H9 (cell line): ENCODE data around the gene NME2. TPM values are rescaled to one million over a fixed set of nuclear protein-coding genes. Genes with fewer than 3 reads are reported as not detected.

ENCODE experiments used
- DNase-seq: peaks from one replicate; pipeline ENCODE4 v3.0.0-alpha.2; 2017
- H2AFZ ChIP-seq: one replicate; pipeline ENCODE4 v1.6.1; 2013; ENCODE audit warnings: mild to moderate bottlenecking, low read length, control low read depth, moderate library complexity
- H2AK5ac ChIP-seq: 2 replicates; pipeline ENCODE4 v1.6.1; 2013; ENCODE audit warnings: low read length, control low read depth, mixed read lengths; ENCODE audit not compliant: insufficient read length
- H2BK120ac ChIP-seq: one replicate; pipeline ENCODE4 v1.6.1; 2013; ENCODE audit warnings: low read depth, mild to moderate bottlenecking, low read length, control low read depth, inconsistent platforms; ENCODE audit not compliant: poor library complexity, severe bottlenecking
- H2BK12ac ChIP-seq: 2 replicates; pipeline ENCODE4 v1.6.1; 2013; ENCODE audit warnings: low read length, control low read depth, mixed read lengths, low read depth; ENCODE audit not compliant: insufficient read length
- H2BK15ac ChIP-seq: 2 replicates; pipeline ENCODE4 v1.6.1; 2013; ENCODE audit warnings: low read depth, low read length, control low read depth
- H2BK20ac ChIP-seq: one replicate; pipeline ENCODE4 v1.6.1; 2013; ENCODE audit warnings: low read depth, mild to moderate bottlenecking, low read length, control low read depth, inconsistent platforms; ENCODE audit not compliant: poor library complexity, severe bottlenecking
- H2BK5ac ChIP-seq: 2 replicates; pipeline ENCODE4 v1.6.1; 2013; ENCODE audit warnings: low read length, control low read depth, mixed read lengths; ENCODE audit not compliant: insufficient read length
- H3K14ac ChIP-seq: 2 replicates; pipeline ENCODE4 v1.6.1; 2013; ENCODE audit warnings: low read length, control low read depth; ENCODE audit not compliant: insufficient read depth
- H3K18ac ChIP-seq: 2 replicates; pipeline ENCODE4 v1.6.1; 2013; ENCODE audit warnings: low read depth, mild to moderate bottlenecking, mixed read lengths, low read length, control low read depth; ENCODE audit not compliant: insufficient read length
- H3K23ac ChIP-seq: 2 replicates; pipeline ENCODE4 v1.6.1; 2013; ENCODE audit warnings: low read length, control low read depth, mixed read lengths, low read depth; ENCODE audit not compliant: insufficient read length
- H3K23me2 ChIP-seq: 2 replicates; pipeline ENCODE4 v1.6.1; 2013; ENCODE audit warnings: low read depth, mild to moderate bottlenecking, mixed read lengths, low read length, control low read depth; ENCODE audit not compliant: insufficient read length, poor library complexity, severe bottlenecking
- H3K27ac ChIP-seq: 2 replicates; pipeline ENCODE4 v1.5.1; 2013; ENCODE audit warnings: low read length, control low read depth, mixed read lengths, low read depth; ENCODE audit not compliant: insufficient read length
- H3K27me3 ChIP-seq: 2 replicates; pipeline ENCODE4 v1.6.1; 2013; ENCODE audit warnings: low read length, control low read depth, inconsistent platforms; ENCODE audit not compliant: insufficient read depth
- H3K4ac ChIP-seq: 2 replicates; pipeline ENCODE4 v1.6.1; 2013; ENCODE audit warnings: low read depth, mild to moderate bottlenecking, control low read depth, inconsistent platforms, low read length, moderate library complexity
- H3K4me1 ChIP-seq: 2 replicates; pipeline ENCODE4 v1.6.1; 2013; ENCODE audit warnings: low read length, control low read depth, inconsistent platforms; ENCODE audit not compliant: insufficient read depth
- H3K4me2 ChIP-seq: 2 replicates; pipeline ENCODE4 v1.6.1; 2013; ENCODE audit warnings: low read length, control low read depth, mixed read lengths; ENCODE audit not compliant: insufficient read length, insufficient read depth
- H3K56ac ChIP-seq: 2 replicates; pipeline ENCODE4 v1.6.1; 2013; ENCODE audit warnings: low read depth, mild to moderate bottlenecking, mixed read lengths, low read length, control low read depth; ENCODE audit not compliant: insufficient read length
- H3K79me1 ChIP-seq: 2 replicates; pipeline ENCODE4 v1.6.1; 2013; ENCODE audit warnings: low read depth, mild to moderate bottlenecking, moderate library complexity, low read length, control low read depth, inconsistent platforms; ENCODE audit not compliant: insufficient read depth, poor library complexity, severe bottlenecking
- H3K79me2 ChIP-seq: 2 replicates; pipeline ENCODE4 v1.6.1; 2013; ENCODE audit warnings: low read length, control low read depth, inconsistent platforms; ENCODE audit not compliant: insufficient read depth
- H3K9ac ChIP-seq: 2 replicates; pipeline ENCODE4 v1.6.1; 2013; ENCODE audit warnings: low read length, control low read depth, mixed read lengths; ENCODE audit not compliant: insufficient read length; ENCODE audit errors: extremely low read depth
- H3K9me3 ChIP-seq: one replicate; pipeline ENCODE4 v1.6.1; 2013; ENCODE audit warnings: low read depth, low read length, inconsistent platforms; ENCODE audit not compliant: control insufficient read depth
- H3T11ph ChIP-seq: one replicate; pipeline ENCODE4 v1.6.1; 2013; ENCODE audit warnings: mild to moderate bottlenecking, low read length, control low read depth, inconsistent platforms
- H4K20me1 ChIP-seq: one replicate; pipeline ENCODE4 v1.6.1; 2013; ENCODE audit not compliant: control insufficient read depth, insufficient read length, insufficient read depth
- H4K5ac ChIP-seq: 2 replicates; pipeline ENCODE4 v1.6.1; 2013; ENCODE audit warnings: low read depth, mild to moderate bottlenecking, mixed read lengths, low read length, control low read depth; ENCODE audit not compliant: insufficient read length
- H4K8ac ChIP-seq: replicated peaks from 2 replicates; pipeline ENCODE4 v1.6.1; 2013; ENCODE audit warnings: low read length, control low read depth, mixed read lengths, low read depth; ENCODE audit not compliant: insufficient read length
- H4K91ac ChIP-seq: 2 replicates; pipeline ENCODE4 v1.6.1; 2013; ENCODE audit warnings: low read depth, mild to moderate bottlenecking, moderate library complexity, mixed read lengths, low read length, control low read depth; ENCODE audit not compliant: insufficient read length
- H3K27ac Mint-ChIP-seq, 3 experiments: 2 replicates in 2 of 3; 3 replicates in 1 of 3; pipeline ENCODE4 v1.8.0; 2020 to 2021; ENCODE audit warnings: mixed read lengths in 3 of 3, mild to moderate bottlenecking in 1 of 3, moderate library complexity in 1 of 3
- H3K27me3 Mint-ChIP-seq: 2 replicates; pipeline ENCODE4 v1.8.0; 2021; ENCODE audit warnings: low read depth, mild to moderate bottlenecking, moderate library complexity, mixed read lengths
- H3K36me3 Mint-ChIP-seq, 3 experiments: 2 replicates in 2 of 3; 3 replicates in 1 of 3; pipeline ENCODE4 v1.8.0; 2020 to 2021; ENCODE audit warnings: low read depth in 3 of 3, mixed read lengths in 3 of 3; ENCODE audit not compliant: insufficient read depth in 1 of 3
- H3K4me1 Mint-ChIP-seq, 2 experiments: 2 replicates each; pipeline ENCODE4 v1.8.0; 2020; ENCODE audit warnings: mixed read lengths in 2 of 2
- H3K4me3 Mint-ChIP-seq, 2 experiments: 2 replicates in 1 of 2; 3 replicates in 1 of 2; pipeline ENCODE4 v1.8.0; 2020 to 2021; ENCODE audit warnings: mild to moderate bottlenecking in 2 of 2, mixed read lengths in 2 of 2, moderate library complexity in 1 of 2
- H3K9me3 Mint-ChIP-seq, 2 experiments: 2 replicates in 1 of 2; 3 replicates in 1 of 2; pipeline ENCODE4 v1.8.0; 2020; ENCODE audit warnings: mild to moderate bottlenecking in 2 of 2, mixed read lengths in 2 of 2, moderate library complexity in 1 of 2
- CTCF ChIP-seq: fragments of 200-600 bp; sonication (generic); conservative IDR thresholded peaks from 3 replicates; pipeline ENCODE4 v1.8.0; 2021; ENCODE audit warnings: antibody characterized with exemption, mild to moderate bottlenecking
- WGBS: extraction: QIAGEN DNeasy Blood & Tissue Kit; methylation state at CpG from one replicate; pipeline ENCODE4 v1.1.7; 2013; ENCODE audit warnings: missing lambda C conversion rate, low lambda C conversion rate, mixed read lengths; ENCODE audit not compliant: insufficient read length; ENCODE audit errors: extremely low coverage; 5-methylcytosine and 5-hydroxymethylcytosine counted together
- total RNA-seq: library from RNA; stranded (reverse); gene quantifications from 2 replicates; pipeline ENCODE4 v1.2.1, GENCODE V29; 2021

NME2 gene
- total RNA-seq, 1 experiment from 2014 or later, result 819 TPM

DNA sequence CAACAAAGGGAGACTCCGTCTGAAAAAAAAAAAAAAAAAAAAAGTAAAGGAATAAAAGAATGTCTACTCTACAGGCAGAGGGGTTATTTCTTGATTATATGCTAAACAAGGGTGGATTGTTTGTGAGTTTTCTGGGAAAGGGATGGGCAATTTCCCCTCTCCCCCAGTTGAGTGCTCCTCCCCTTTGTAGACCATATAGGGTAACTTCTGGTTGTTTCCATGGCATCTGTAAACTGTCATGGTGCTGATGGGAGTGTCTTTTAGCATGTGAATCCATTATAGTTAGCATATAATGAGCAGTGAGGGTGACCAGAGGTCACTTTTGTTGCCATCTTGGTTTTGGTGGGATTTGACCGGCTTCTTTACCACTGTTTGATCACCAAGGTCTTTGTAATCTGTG is 17.0 kb upstream of the NME2 start:
- Histone ChIP-seq H2BK120ac (no peak overlapping the region), H3K14ac (no peak overlapping the region), H3K79me1 (no peaks in the 10 kb centered on the region), H3K4me2 (no peak overlapping the region), H3K4me1 (no peaks in the 10 kb centered on the region), H2BK12ac (no peak overlapping the region), H3K56ac (no peak overlapping the region), H4K5ac (no peak overlapping the region), H3K79me2 (peaks cover 4% of the 10 kb centered on the region), H3K9ac (no peak overlapping the region), H3K4ac (no peak overlapping the region), H3K18ac (no peak overlapping the region), H2AFZ (no peak overlapping the region), H4K8ac (no peak overlapping the region), H2BK5ac (no peak overlapping the region), H3K27ac (no peak overlapping the region), H4K20me1 (no peaks in the 10 kb centered on the region), H3T11ph (no peak overlapping the region), H4K91ac (no peak overlapping the region), H2BK20ac (no peak overlapping the region), H3K23ac (no peak overlapping the region), H3K9me3 (no peaks in the 10 kb centered on the region), H2AK5ac (no peak overlapping the region), H3K27me3 (no peaks in the 10 kb centered on the region), H2BK15ac (no peak overlapping the region), H3K23me2 (peaks cover 2% of the 10 kb centered on the region)
- Mint-ChIP-seq H3K27ac (no peak overlapping the region), H3K9me3 (no peaks in the 10 kb centered on the region), H3K4me3 (no peak overlapping the region), H3K36me3 (no peaks in the 10 kb centered on the region), H3K27me3 (no peaks in the 10 kb centered on the region), H3K4me1 (peaks cover 6 to 8% of the 10 kb centered on the region in 2 experiments)
- no CpG with 5 or more reads among the region's 2 CpGs for WGBS
- TF ChIP-seq CTCF, result no peak
- no peak for DNase-seq
